HG03558 (cell line): ENCODE measurements around the gene YPEL2.
"Not testable (repeated sequence)": the region's sequence is repeated elsewhere in the genome, so short reads cannot be mapped to it uniquely, and the experiment has no call there.

ENCODE experiments used
- ATAC-seq: cut with Tn5 transposase; IDR thresholded peaks from one replicate; pipeline ENCODE4 v1.9.1; 2021; ENCODE audit warnings: moderate number of reproducible peaks; ENCODE audit not compliant: unreplicated experiment; ENCODE audit errors: extremely low read depth

The YPEL2 gene

GRCh38 chr17:59372138-59372751 is 40.8 kb downstream of the YPEL2 start:
- ATAC-seq: no peak

- ATAC-seq: no peak
Observed at GRCh38 chr17:59373882-59374495, 42.5 kb downstream of the YPEL2 start.

GRCh38 chr17:59374612-59375011 is 43.2 kb downstream of the YPEL2 start:
- no peak for ATAC-seq

- ATAC-seq: no peak
Observed at GRCh38 chr17:59375857-59376256, 44.4 kb downstream of the YPEL2 start.

GRCh38 chr17:59376506-59376905 is 45.1 kb downstream of the YPEL2 start:
- ATAC-seq: no peak

- ATAC-seq: no peak
Observed at GRCh38 chr17:59377410-59377809, 46.0 kb downstream of the YPEL2 start.

- no peak for ATAC-seq
Observed at GRCh38 chr17:59378675-59379074, 47.2 kb downstream of the YPEL2 start.

- ATAC-seq: no peak
Observed at GRCh38 chr17:59380474-59380873, 49.0 kb downstream of the YPEL2 start.

- ATAC-seq: no peak
Observed at GRCh38 chr17:59381716-59382570, 50.5 kb downstream of the YPEL2 start.

- no peak for ATAC-seq
Observed at GRCh38 chr17:59383893-59384292, 52.4 kb downstream of the YPEL2 start.

- ATAC-seq: no peak
Observed at GRCh38 chr17:59387351-59388068, 56.1 kb downstream of the YPEL2 start.

GRCh38 chr17:59388069-59388556 is 56.7 kb downstream of the YPEL2 start:
- ATAC-seq: no peak

GRCh38 chr17:59389066-59389465 is 57.6 kb downstream of the YPEL2 start:
- no peak for ATAC-seq

GRCh38 chr17:59391021-59391420 is 59.6 kb downstream of the YPEL2 start:
- no peak for ATAC-seq

GRCh38 chr17:59392973-59393679 is 61.7 kb downstream of the YPEL2 start:
- no peak for ATAC-seq

GRCh38 chr17:59393742-59394410 is 62.4 kb downstream of the YPEL2 start:
- not testable (repeated sequence) for ATAC-seq

- no peak for ATAC-seq
Observed at GRCh38 chr17:59396134-59396826, 64.8 kb downstream of the YPEL2 start.

GRCh38 chr17:59397316-59398073 is 66.0 kb downstream of the YPEL2 start:
- ATAC-seq: no peak
